K562 (cell line): ENCODE data around the gene CBLC. TPM values are rescaled to one million over a fixed set of nuclear protein-coding genes. Genes with fewer than 3 reads are reported as not detected.

Experiments used
- ATAC-seq: fragments of 200-7000 bp; cut with Tn5 transposase; 3 replicates; pipeline ENCODE4 v1.9.1; 2020; ENCODE audit warnings: moderate library complexity
- BruUV-seq: library from RNA; stranded (reverse); fragments of 400-500 nt; replicated peaks from 2 replicates; lab custom pipeline; 2021; lab: Mats Ljungman, UMichigan
- CTCF ChIA-PET: fragments of 300-600 bp; formaldehyde crosslinking; extraction: SDS; loops from one replicate; lab custom pipeline; 2021; ENCODE audit warnings: low intra/inter-chr PET ratio; lab: Yijun Ruan, JAX
- POLR2A ChIA-PET: fragments of 300-600, 350-650 bp; sonication (Branson Sonifier 250); formaldehyde crosslinking; extraction: SDS; loops from one replicate; lab custom pipeline; 2021; ENCODE audit warnings: antibody characterized with exemption, inconsistent platforms; lab: Yijun Ruan, JAX
- DNase-seq, 4 experiments: peaks; one replicate each; pipeline versions ENCODE4 v3.0.0 to v3.0.0-alpha.2; 2011 to 2018; ENCODE audit warnings: low spot score in 3 of 4, mixed read lengths in 3 of 4; ENCODE audit errors: extremely low read depth in 1 of 4
- FAIRE-seq: peaks from 2 replicates; lab custom pipeline; 2011; peaks lifted over from hg19 to GRCh38; lab: Jason Lieb, UNC
- H2AFZ ChIP-seq: 2 replicates; pipeline ENCODE4 v1.6.0; 2011; ENCODE audit warnings: low read depth, low read length, control low read depth, inconsistent platforms
- H3K27ac ChIP-seq: fragments of 200-600 bp; 3 replicates; pipeline ENCODE4 v1.8.0; 2011; ENCODE audit warnings: low read depth, mild to moderate bottlenecking, control low read depth, inconsistent platforms, low read length, moderate library complexity, mixed read lengths; ENCODE audit errors: extremely low read depth
- H3K27me3 ChIP-seq, 2 experiments: fragments of 300-600 bp in 1 of 2; 2 replicates in 1 of 2; 3 replicates in 1 of 2; pipeline versions ENCODE4 v1.6.0 to v1.8.0; 2011; ENCODE audit warnings: inconsistent platforms in 2 of 2, low read length in 2 of 2, mild to moderate bottlenecking in 1 of 2, mixed read lengths in 1 of 2, moderate library complexity in 1 of 2; ENCODE audit not compliant: control insufficient read depth in 2 of 2, insufficient read depth in 2 of 2
- H3K36me3 ChIP-seq: fragments of 300-600 bp; 3 replicates; pipeline ENCODE4 v1.8.0; 2011; ENCODE audit warnings: mild to moderate bottlenecking, low read length, inconsistent platforms; ENCODE audit not compliant: control insufficient read depth, insufficient read depth
- H3K4me1 ChIP-seq, 2 experiments: fragments of 200-600 bp in 1 of 2; replicated peaks in 1 of 2; 2 replicates in 1 of 2; 3 replicates in 1 of 2; pipeline versions ENCODE4 v1.5.1 to v1.8.0; 2011; ENCODE audit warnings: inconsistent platforms in 2 of 2, low read length in 2 of 2, mild to moderate bottlenecking in 1 of 2, mixed read lengths in 1 of 2, moderate library complexity in 1 of 2; ENCODE audit not compliant: control insufficient read depth in 2 of 2, insufficient read depth in 2 of 2
- H3K4me2 ChIP-seq: 2 replicates; pipeline ENCODE4 v1.6.1; 2011; ENCODE audit warnings: low read length, control low read depth, inconsistent platforms, mixed read lengths; ENCODE audit not compliant: insufficient read depth
- H3K4me3 ChIP-seq: fragments of 200-600 bp; sonication (generic), shearing (Covaris generic); 2 replicates; pipeline ENCODE4 v1.5.1; 2016; ENCODE audit warnings: control low read depth, inconsistent platforms
- H3K79me2 ChIP-seq: fragments of 200-600 bp; 3 replicates; pipeline ENCODE4 v1.8.0; 2011; ENCODE audit warnings: low read length, inconsistent platforms; ENCODE audit not compliant: control insufficient read depth, insufficient read depth
- H3K9ac ChIP-seq, 2 experiments: 2 replicates each; pipeline versions ENCODE4 v1.6.0 to v1.6.1; 2011; ENCODE audit warnings: low read depth in 2 of 2, low read length in 2 of 2, control low read depth in 1 of 2, inconsistent platforms in 1 of 2, mild to moderate bottlenecking in 1 of 2, mixed read lengths in 1 of 2; ENCODE audit not compliant: insufficient read depth in 1 of 2
- H3K9me1 ChIP-seq: one replicate; pipeline ENCODE4 v1.6.0; 2011; ENCODE audit warnings: inconsistent platforms, mild to moderate bottlenecking, low read length, moderate library complexity; ENCODE audit not compliant: control insufficient read depth, insufficient read depth
- H3K9me3 ChIP-seq: replicated peaks from 2 replicates; pipeline ENCODE4 v1.5.1; 2011; ENCODE audit warnings: low read depth, low read length, inconsistent platforms; ENCODE audit not compliant: control insufficient read depth, insufficient read depth
- H4K20me1 ChIP-seq: replicated peaks from 2 replicates; pipeline ENCODE4 v1.6.1; 2011; ENCODE audit warnings: low read length, inconsistent platforms, mixed read lengths; ENCODE audit not compliant: control insufficient read depth, insufficient read depth
- CBX8 ChIP-seq: fragments of 200-600 bp; sonication (generic); IDR thresholded peaks from 2 replicates; pipeline ENCODE4 v1.6.1; 2012; ENCODE audit warnings: borderline replicate concordance, mixed run types, low read depth, mild to moderate bottlenecking, moderate library complexity, mixed read lengths, low read length, control low read depth, inconsistent platforms; ENCODE audit not compliant: poor library complexity, severe bottlenecking; ENCODE audit errors: extremely low read depth
- ERF ChIP-seq: fragments of 450-650 bp; formaldehyde crosslinking; IDR thresholded peaks from 2 replicates; pipeline ENCODE4 v1.4.0; 2020; ENCODE audit warnings: mild to moderate bottlenecking, mixed read lengths
- ESRRA ChIP-seq: fragments of 450-650 bp; IDR thresholded peaks from 2 replicates; pipeline ENCODE4 v1.6.1; 2014; ENCODE audit warnings: low read depth, mild to moderate bottlenecking, moderate library complexity, borderline replicate concordance
- KDM4B ChIP-seq, 2 experiments: fragments of 450-650 bp in 1 of 2; sonication (generic) in 1 of 2; IDR thresholded peaks; 2 replicates each; pipeline ENCODE4 v1.6.1; 2016 to 2017; ENCODE audit warnings: borderline replicate concordance in 2 of 2, antibody characterized with exemption in 1 of 2, low read depth in 1 of 2, mild to moderate bottlenecking in 1 of 2
- MYBL2 ChIP-seq, 2 experiments: fragments of 450-650 bp in 1 of 2; sonication (generic) in 1 of 2; formaldehyde crosslinking in 1 of 2; IDR thresholded peaks; 2 replicates each; pipeline versions ENCODE4 v1.6.1 to v1.8.1; 2017 to 2022; ENCODE audit warnings: borderline replicate concordance in 1 of 2, inconsistent platforms in 1 of 2, low read depth in 1 of 2, mild to moderate bottlenecking in 1 of 2, missing genetic modification reagents in 1 of 2, moderate library complexity in 1 of 2
- RUNX1 ChIP-seq: sonication (generic); IDR thresholded peaks from 2 replicates; pipeline ENCODE4 v1.6.1; 2016; ENCODE audit warnings: antibody characterized with exemption, low read depth
- SMAD4 ChIP-seq: fragments of 250-450 bp; sonication (Bioruptor Pico); conservative IDR thresholded peaks from 2 replicates; pipeline ENCODE4 v1.8.0; 2021; ENCODE audit warnings: inconsistent platforms, mild to moderate bottlenecking, moderate library complexity
- SMC3 ChIP-seq: conservative IDR thresholded peaks from 2 replicates; pipeline ENCODE4 v1.6.1; 2011; ENCODE audit warnings: low read depth, low read length, improper control_type of control experiment; ENCODE audit not compliant: insufficient read depth
- TRIM28 ChIP-seq: fragments of 450-650 bp; IDR thresholded peaks from 2 replicates; pipeline ENCODE4 v1.6.1; 2017
- USF2 ChIP-seq: sonication (generic); formaldehyde crosslinking; IDR thresholded peaks from 2 replicates; pipeline ENCODE4 v1.5.0; 2020; ENCODE audit warnings: missing genetic modification reagents
- ZC3H8 ChIP-seq: fragments of 450-650 bp; IDR thresholded peaks from 2 replicates; pipeline ENCODE4 v1.6.1; 2017
- ZNF217 ChIP-seq: sonication (generic); formaldehyde crosslinking; IDR thresholded peaks from 2 replicates; pipeline ENCODE4 v1.8.0; 2022; ENCODE audit warnings: mild to moderate bottlenecking, missing genetic modification reagents
- ZNF445 ChIP-seq: fragments of 250-450 bp; sonication (Bioruptor Pico); IDR thresholded peaks from 2 replicates; pipeline ENCODE4 v1.4.0; 2020; ENCODE audit warnings: low read depth, mild to moderate bottlenecking, moderate library complexity
- ZNF639 ChIP-seq, 2 experiments: fragments of 200-800 bp in 1 of 2; sonication (Bioruptor generic) in 1 of 2; sonication (generic) in 1 of 2; formaldehyde crosslinking in 1 of 2; IDR thresholded peaks in 1 of 2; conservative IDR thresholded peaks in 1 of 2; 2 replicates each; pipeline versions ENCODE4 v1.5.0 to v1.6.1; 2016 to 2020; ENCODE audit warnings: missing compliant biosample characterization in 1 of 2, missing genetic modification characterization in 1 of 2, missing genetic modification reagents in 1 of 2
- ZNF668 ChIP-seq: fragments of 250-450 bp; sonication (Bioruptor Pico); IDR thresholded peaks from 2 replicates; pipeline ENCODE4 v1.8.0; 2022; ENCODE audit warnings: mild to moderate bottlenecking, inconsistent platforms
- WGBS: fragments of 100-300 bp; shearing (Covaris generic); methylation state at CpG from one replicate; pipeline ENCODE4 v1.1.6; 2016; ENCODE audit warnings: low coverage, mixed read lengths; ENCODE audit not compliant: insufficient coverage; ENCODE audit errors: missing lambda C conversion rate; 5-methylcytosine and 5-hydroxymethylcytosine counted together
- in situ Hi-C: fragments of 300-500 bp; cut with MboI; formaldehyde crosslinking; loops from 4 replicates; pipeline ENCODE4 v1.15.0; 2018; ENCODE audit warnings: inconsistent platforms, mixed read lengths
- intact Hi-C: fragments of 100-400 bp; cut with micrococcal nuclease; formaldehyde crosslinking; loops from 2 replicates; pipeline ENCODE4 v1.14.2; 2022
- polyA plus RNA-seq, 8 experiments: library from polyadenylated mRNA; depleted of rRNA in 4 of 8; stranded (reverse) in 5 of 8; unstranded in 3 of 8; fragments of >200 nt; fragmentation: Nextera tagmentation in 2 of 8; fragmentation: Illumina TruSeq in 1 of 8; extraction: Ambion mirVana in 2 of 8; extraction: Trizol in 1 of 8; gene quantifications; 2 replicates each; pipeline versions ENCODE4 v1.2.1 to v1.2.3, GENCODE V29; 2011 to 2014; ENCODE audit warnings: inconsistent platforms in 1 of 8, missing spikeins in 1 of 8
- total RNA-seq, 7 experiments: library from RNA; depleted of rRNA in 6 of 7; stranded (reverse); fragments of >200 nt in 6 of 7; fragmentation: Illumina TruSeq in 2 of 7; extraction: Trizol in 2 of 7; gene quantifications; 2 replicates each; pipeline versions ENCODE4 v1.2.1 to v1.2.3, GENCODE V29; 2011 to 2021; ENCODE audit warnings: low replicate concordance in 1 of 7
- TF ChIP-seq, protein P1 (sequence below), 2 experiments: fragments of 450-650 bp in 1 of 2; sonication (generic) in 1 of 2; formaldehyde crosslinking in 1 of 2; IDR thresholded peaks in 1 of 2; conservative IDR thresholded peaks in 1 of 2; 2 replicates each; pipeline versions ENCODE4 v1.6.1 to v1.8.1; 2016 to 2023; ENCODE audit warnings: mild to moderate bottlenecking in 2 of 2, moderate library complexity in 2 of 2, inconsistent platforms in 1 of 2, missing genetic modification reagents in 1 of 2

Gene CBLC
- total and polyA plus RNA-seq, 9 of the 15 experiments (the other 6 are each of a cell fraction or from before 2014, with no cell fraction given): 0.09 TPM; not detected in 8

DNA sequence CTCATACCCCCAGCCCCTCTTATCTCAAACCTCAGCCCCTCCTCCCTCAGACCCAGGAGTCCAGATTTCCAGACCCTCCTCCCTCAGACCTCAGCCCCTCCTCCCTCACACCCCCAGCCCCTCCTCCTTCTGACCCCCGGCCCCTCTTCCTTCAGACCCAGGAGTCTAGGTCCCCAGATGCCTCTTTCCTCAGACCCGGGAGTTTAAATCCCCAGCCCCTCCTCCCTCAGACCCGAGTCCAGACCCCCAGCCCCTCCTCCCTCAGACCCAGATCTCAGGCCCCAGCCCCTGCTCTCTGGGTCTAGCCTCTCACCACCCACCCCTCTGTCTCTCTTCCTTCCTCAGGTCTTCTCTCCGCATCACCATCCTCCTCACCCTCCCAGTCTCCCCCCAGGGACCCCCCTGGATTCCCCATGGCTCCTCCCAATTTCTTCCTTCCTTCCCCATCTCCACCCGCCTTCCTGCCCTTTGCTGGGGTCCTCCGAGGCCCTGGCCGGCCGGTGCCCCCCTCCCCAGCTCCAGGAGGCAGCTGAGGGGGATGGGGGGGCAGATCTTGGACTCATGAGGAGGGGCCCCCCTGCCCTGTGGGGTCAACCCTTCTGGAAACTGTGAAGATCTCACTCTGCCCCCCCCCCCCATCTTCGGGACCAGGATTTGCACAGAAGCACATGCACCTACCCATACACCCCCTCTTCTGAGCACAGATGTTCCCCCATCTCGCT lies 18.4 kb upstream of the CBLC start:
- no peak overlapping the region for H3K27ac ChIP-seq
- no peaks in the 10 kb centered on the region for H4K20me1 ChIP-seq
- POLR2A ChIA-PET: no interaction called here
- 63% methylated on average over 4 of the region's 10 CpGs for WGBS
- intact Hi-C loops (no loop called here), in situ Hi-C loops (no loop called here)
- no TSS peak for BruUV-seq
- no peaks in the 10 kb centered on the region for H3K36me3 ChIP-seq
- no peaks in the 10 kb centered on the region for H3K9me3 ChIP-seq
- no peaks in the 10 kb centered on the region for H3K79me2 ChIP-seq
- DNase-seq (no peak), ATAC-seq (no peak)
- H2AFZ ChIP-seq: no peak overlapping the region
- no peak overlapping the region for H3K4me2 ChIP-seq
- no peaks in the 10 kb centered on the region for H3K27me3 ChIP-seq
- H3K9me1 ChIP-seq: no peaks in the 10 kb centered on the region
- H3K4me1 ChIP-seq: peaks cover 8 to 40% of the 10 kb centered on the region in 2 experiments
- H3K9ac ChIP-seq: no peak overlapping the region
- H3K4me3 ChIP-seq: no peak overlapping the region
- no peak for TF ChIP-seq ZNF639 (CRISPR knock-in tag; conservative IDR thresholded peaks at IDR 0.05 in 1 of 2, IDR thresholded peaks at IDR 0.05 in 1 of 2)
- TF ChIP-seq TRIM28: no peak
- TF ChIP-seq CBX8: no peak
- TF ChIP-seq KDM4B (IDR thresholded peaks at IDR 0.05; ENCODE audit: borderline replicate concordance in 2 of 2, low read depth in 1 of 2): no peak
- no peak for TF ChIP-seq MYBL2 (IDR thresholded peaks at IDR 0.05; ENCODE audit: low read depth)
- TF ChIP-seq MYBL2 (CRISPR knock-in tag; IDR thresholded peaks at IDR 0.05; ENCODE audit: borderline replicate concordance): no peak
- no peak for TF ChIP-seq SMC3
- TF ChIP-seq USF2 (CRISPR knock-in tag): no peak
- no peak for TF ChIP-seq RUNX1
- TF ChIP-seq ZNF217: no peak
- no peak for TF ChIP-seq SMAD4 (CRISPR knock-in tag)
- TF ChIP-seq ZC3H8: no peak
- TF ChIP-seq, protein P1, sequence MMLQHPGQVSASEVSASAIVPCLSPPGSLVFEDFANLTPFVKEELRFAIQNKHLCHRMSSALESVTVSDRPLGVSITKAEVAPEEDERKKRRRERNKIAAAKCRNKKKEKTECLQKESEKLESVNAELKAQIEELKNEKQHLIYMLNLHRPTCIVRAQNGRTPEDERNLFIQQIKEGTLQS (IDR thresholded peaks at IDR 0.05): no peak
- TF ChIP-seq, protein P1 (CRISPR knock-in tag; conservative IDR thresholded peaks at IDR 0.05): no peak
- TF ChIP-seq ESRRA: no peak
- TF ChIP-seq ERF (CRISPR knock-in tag): no peak
- TF ChIP-seq ZNF668 (CRISPR knock-in tag): no peak
- TF ChIP-seq ZNF445: no peak
- TF ChIP-seq, all 486 proteins: peak for 0
- CTCF ChIA-PET: no interaction called here
- no peak for FAIRE-seq
